Activated naive CD4-positive, alpha-beta T cell (primary cell): ENCODE results near the gene SEPHS2.
"Not testable (repeated sequence)": the region's sequence is repeated elsewhere in the genome, so short reads cannot be mapped to it uniquely, and the experiment has no call there.

Source experiments
- DNase-seq, 4 experiments: peaks; one replicate each; lab custom pipeline; 2025; lab: John Stamatoyannopoulos, UW

SEPHS2 gene

GRCh38 chr16:30398661-30399434 is 46.8 kb downstream of the SEPHS2 start:
- DNase-seq, result no peak

- no peak for DNase-seq
Observed at GRCh38 chr16:30397776-30398660, 47.7 kb downstream of the SEPHS2 start.

GRCh38 chr16:30397056-30397455 is 48.6 kb downstream of the SEPHS2 start:
- no peak for DNase-seq

GRCh38 chr16:30396627-30397026 is 49.0 kb downstream of the SEPHS2 start:
- not testable (repeated sequence) for DNase-seq

GRCh38 chr16:30395992-30396585 is 49.6 kb downstream of the SEPHS2 start:
- no peak for DNase-seq

GRCh38 chr16:30395155-30395991 is 50.3 kb downstream of the SEPHS2 start, which contains the start of gene ZNF48:
ZNF48 (plus strand) TSS chr16:30395420; CDS start chr16:30395795, 375 bp downstream.
- peak in 1 of 4 experiments; percentile 56 for DNase-seq

GRCh38 chr16:30394592-30395154 is 51.0 kb downstream of the SEPHS2 start:
- DNase-seq, result no peak
